Keratinocyte (primary cell): ENCODE results near the gene WNT7B.

Experiments
- CTCF ChIP-seq, 3 experiments: IDR thresholded peaks in 1 of 3; conservative IDR thresholded peaks in 1 of 3; optimal IDR thresholded peaks in 1 of 3; 2 replicates in 2 of 3; 3 replicates in 1 of 3; pipeline versions ENCODE3 to v1.5.1; 2011; ENCODE audit warnings: low read length in 3 of 3, mild to moderate bottlenecking in 3 of 3, moderate library complexity in 2 of 3, control low read depth in 1 of 3, inconsistent platforms in 1 of 3; ENCODE audit not compliant: insufficient read depth in 2 of 3; ENCODE audit errors: extremely low read depth in 1 of 3
- EZH2 ChIP-seq: IDR thresholded peaks from one replicate; pipeline ENCODE4 v1.6.1; 2012; ENCODE audit warnings: inconsistent platforms, mild to moderate bottlenecking, low read length, moderate library complexity

GRCh38 chr22:45935573-45935972, 41.4 kb downstream of the WNT7B start:
- no peak for TF ChIP-seq CTCF (optimal IDR thresholded peaks at IDR 0.05 in 1 of 3, IDR thresholded peaks at IDR 0.05 in 1 of 3, conservative IDR thresholded peaks at IDR 0.05 in 1 of 3; ENCODE audit: extremely low read depth in 1 of 3, insufficient read depth in 2 of 3, low read length in 3 of 3)
- no peak for TF ChIP-seq EZH2
